ENCODE measurements around the gene CAMTA1.

The CAMTA1 gene

DNA sequence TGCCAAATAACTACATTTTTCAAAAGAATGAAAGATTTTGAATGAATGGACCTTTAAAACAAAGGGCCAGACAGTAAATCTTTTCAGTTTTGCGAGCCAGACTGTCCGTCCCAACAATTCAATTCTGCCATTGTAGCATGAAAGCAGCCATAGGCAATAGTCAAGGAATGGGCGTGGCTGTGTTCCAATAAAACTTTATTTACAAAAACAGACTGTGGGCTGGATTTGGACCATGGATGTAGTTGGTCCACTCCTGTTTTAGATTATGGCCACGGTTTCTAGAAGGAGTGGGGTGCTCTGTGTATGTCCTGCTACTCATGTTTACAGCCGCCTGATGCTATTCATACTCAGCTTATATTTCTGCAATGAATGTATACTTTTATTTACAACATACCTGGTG, 474.7 kb downstream of the CAMTA1 start:
- in situ Hi-C loops (cut with MboI; ENCODE audit: low sequenced_read_pairs), result no loop called here

DNA sequence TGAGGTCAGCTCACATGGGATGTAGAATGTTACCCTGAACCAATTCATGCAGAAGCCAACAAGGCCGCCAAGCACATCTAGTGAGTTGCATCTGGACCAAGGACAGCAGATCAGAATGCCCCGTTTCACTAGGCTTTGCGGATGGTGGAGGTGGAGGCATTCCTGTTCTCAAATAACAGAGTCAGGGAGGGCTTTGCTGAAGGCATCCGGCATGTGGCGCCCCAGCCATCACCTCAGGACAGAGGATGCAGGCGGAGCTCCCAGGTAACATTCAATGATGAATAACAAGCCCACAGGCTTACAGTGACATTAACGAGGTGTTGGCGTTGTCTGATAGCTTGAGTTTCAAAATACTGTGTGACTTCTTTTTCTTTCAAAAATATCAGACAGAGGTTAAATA, 476.2 kb downstream of the CAMTA1 start:
- in situ Hi-C loops (cut with MboI; ENCODE audit: low sequenced_read_pairs), result no loop called here

DNA sequence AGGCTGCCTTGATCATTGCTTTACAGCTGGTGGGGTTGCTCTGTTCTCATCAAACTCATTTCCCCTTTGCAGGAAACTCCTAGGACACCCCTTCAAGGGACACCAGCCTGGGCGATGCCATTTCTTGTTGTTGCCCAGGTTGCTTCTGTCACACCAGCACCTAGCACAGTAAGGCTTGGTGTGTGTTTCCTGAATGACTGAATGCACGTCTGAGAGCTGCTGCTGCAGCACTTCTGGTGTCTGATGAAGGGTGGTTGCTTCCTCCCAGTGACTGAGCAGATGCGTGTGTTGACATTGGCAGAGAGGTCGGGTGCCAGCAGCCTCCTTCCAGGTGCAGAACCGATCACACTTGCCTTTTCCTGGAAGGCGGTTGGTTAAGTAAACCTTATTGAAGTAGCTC, 477.4 kb downstream of the CAMTA1 start:
- in situ Hi-C loops (cut with MboI; ENCODE audit: low sequenced_read_pairs), result no loop called here

DNA sequence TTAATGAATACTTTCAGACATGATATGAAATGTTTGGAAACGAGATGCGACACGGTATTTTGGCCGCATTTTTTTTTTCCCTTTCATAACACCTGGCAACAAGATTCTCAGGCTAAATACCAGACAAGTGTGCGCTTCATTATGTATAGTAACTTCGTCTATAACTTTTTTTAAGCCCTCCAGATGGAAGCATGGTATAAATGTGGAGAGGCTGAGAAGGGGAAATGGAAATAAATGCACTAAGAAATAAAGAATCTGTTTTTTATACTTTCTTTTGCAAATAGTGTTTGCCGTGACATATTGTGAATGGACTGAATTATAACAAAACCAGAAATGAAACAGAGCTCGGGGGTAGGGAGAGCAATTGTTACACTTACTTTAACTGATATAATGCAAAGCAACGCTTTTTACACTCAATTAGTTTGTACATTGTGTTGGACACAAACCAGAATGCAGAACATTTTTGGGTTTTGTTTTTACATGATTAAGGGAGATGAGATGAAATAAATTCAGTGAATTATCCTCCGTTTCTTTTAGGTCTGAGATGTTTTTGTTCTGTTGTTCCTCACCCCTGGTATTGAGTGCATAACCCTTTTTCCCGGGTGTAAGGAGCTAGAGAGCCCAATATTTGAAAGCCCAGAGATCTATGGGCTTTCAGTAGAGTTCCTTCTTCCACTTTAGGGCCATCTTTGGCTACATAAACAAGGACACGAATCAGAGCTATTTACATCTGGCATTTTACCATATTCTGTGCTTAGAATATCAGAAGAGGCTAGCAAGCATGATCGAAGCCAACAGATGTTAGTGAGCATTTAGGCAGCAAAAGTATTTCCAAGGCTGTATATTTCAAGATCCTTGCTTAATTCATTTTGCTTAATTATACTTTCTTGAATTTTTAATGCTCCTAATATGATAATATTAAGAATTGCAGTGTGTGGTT, 478.0 kb downstream of the CAMTA1 start:
- in situ Hi-C loops (cut with MboI; ENCODE audit: low sequenced_read_pairs), result no loop called here

DNA sequence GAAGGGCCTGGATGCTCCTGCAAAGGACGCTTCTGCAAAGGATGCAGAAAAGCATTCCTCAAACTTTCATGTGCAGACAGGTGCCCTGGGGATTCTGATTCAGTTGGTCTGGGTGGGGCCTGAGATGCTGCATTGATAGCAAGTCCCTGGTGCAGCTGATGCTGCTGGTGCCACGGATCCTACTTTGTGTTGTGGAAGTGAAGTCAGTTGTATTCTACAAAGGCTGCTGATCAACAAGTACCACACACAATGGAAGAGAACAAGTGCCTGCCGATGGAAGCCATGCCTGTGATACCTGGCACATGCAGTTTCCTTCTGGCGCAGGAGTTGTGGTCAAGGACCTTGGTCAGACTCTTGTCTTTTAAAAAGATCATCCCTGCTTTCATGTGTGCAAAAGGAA, 478.8 kb downstream of the CAMTA1 start:
- in situ Hi-C loops (cut with MboI; ENCODE audit: low sequenced_read_pairs), result no loop called here

DNA sequence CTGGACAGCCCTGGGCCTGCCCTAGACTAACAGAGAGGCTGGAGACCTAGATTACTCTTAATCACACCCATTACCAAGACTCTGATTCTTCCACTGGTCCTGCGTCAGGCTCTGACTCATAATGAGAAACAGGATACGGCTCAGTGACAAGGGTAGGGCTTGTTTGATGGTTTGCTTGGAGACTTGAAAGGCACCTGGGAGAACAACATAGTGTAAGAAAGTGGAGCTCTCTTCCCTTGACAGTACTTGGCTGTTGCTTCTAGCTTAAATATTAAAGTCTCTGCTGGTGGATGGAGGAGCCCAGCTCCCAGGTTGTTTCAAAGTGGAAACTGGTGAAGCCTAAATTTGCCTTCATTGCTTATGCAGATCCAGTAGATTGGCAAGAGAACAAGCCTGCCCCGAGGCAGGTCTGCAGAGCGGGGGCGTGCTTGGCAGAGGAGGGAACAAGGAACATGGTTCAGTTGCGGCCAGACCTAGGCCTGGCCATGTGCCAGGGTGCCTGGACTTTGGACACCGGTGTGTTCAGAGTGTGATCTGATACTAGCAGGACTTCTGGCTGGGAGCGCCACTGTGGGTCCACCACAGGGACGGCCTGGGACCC, 480.6 kb downstream of the CAMTA1 start:
- in situ Hi-C loops (cut with MboI; ENCODE audit: low sequenced_read_pairs), result no loop called here

DNA sequence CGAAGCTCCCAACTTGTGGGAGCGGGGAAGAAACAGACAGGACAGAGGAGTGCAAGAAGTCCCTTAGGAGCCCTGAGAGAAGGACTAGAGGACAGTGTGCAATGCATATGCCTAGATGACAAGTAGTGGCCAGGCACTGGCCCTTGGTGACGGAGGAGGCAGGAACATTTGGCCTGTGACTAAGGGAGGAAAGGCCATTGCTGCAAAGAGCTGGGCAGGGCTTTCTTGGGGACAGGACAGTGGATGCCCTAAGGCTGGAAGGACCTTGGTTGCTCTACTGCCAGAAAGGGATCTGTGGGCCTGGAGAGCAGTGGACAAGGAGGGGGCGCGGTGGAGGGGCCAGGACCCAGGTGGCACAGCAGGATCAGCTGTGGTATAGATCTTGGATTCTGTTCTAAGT, 481.3 kb downstream of the CAMTA1 start:
- in situ Hi-C loops (cut with MboI; ENCODE audit: low sequenced_read_pairs), result no loop called here

DNA sequence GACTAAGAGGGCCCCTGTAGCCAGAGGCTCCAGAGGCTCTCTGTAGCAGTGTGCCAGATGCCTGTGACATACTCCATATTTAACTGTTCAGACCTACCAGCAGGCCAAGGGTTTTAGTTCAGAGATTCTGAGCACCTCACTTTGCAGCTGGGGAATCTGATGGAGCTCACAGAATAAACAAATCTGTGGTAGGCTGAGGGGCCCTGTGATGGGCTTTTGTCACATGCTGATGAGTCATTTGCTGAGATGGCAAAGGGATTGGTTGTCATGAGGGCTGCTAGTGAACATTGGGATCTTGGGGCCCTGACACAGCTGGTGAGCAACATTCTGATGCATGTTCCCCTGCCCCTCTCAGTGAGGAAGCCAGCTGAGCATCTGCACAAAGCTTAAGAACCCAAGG, 482.2 kb downstream of the CAMTA1 start:
- in situ Hi-C loops (cut with MboI; ENCODE audit: low sequenced_read_pairs), result no loop called here

DNA sequence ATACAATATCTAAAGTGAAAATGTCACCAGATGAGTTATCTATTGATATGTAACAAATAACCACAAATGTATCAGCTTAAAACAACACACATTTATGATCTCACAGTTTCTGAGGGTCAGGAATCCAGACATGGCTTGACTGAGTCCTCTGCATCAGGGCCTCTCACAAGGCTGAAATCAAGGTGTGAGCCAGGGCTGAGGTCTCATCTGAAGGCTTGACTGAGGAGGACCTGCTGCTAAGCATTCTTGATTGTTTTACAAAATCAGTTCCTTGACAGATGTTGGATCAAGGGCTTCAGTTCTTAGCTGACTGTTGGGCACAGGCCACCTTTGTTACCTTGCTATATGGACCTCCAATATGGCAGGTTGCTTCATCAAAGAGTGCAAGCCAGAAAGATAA, 483.7 kb downstream of the CAMTA1 start:
- in situ Hi-C loops (cut with MboI; ENCODE audit: low sequenced_read_pairs), result no loop called here

DNA sequence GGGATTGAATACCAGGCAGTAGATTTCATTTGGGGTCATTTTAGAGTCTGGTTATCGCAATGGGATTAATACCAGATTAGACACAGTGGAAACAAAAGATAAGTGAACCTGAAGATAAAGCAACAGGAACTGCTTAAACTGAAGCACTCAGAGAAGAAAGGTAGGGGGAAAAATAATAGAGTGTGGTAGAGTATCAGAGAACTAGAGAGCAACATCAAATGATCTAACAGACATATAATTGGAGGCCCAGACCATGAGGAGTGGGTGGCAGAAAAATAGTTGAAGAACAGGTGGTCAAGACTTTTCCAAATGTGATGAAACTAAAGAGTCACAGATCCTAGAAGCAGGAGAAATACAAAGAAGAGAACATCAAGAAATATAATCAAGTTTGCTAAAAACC, 484.3 kb downstream of the CAMTA1 start:
- in situ Hi-C loops (cut with MboI; ENCODE audit: low sequenced_read_pairs), result no loop called here

DNA sequence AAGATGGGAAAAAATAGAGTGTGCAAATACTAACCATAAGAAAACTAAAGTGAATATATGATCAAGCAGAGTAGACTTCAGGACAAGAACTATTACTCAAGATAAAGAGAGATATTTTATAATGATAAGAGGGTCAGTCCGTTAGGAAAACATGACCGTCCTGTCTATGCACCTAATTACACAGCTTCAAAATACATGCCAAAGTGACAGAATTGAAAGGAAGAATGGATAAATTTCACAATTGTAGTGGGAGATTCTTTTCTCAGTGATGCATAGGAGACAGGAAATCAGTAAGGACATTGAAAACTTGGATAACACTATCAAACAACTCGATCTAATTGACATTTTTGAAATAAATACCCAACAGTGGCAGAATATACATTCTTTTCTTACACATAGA, 489.0 kb downstream of the CAMTA1 start:
- in situ Hi-C loops (cut with MboI; ENCODE audit: low sequenced_read_pairs), result no loop called here

DNA sequence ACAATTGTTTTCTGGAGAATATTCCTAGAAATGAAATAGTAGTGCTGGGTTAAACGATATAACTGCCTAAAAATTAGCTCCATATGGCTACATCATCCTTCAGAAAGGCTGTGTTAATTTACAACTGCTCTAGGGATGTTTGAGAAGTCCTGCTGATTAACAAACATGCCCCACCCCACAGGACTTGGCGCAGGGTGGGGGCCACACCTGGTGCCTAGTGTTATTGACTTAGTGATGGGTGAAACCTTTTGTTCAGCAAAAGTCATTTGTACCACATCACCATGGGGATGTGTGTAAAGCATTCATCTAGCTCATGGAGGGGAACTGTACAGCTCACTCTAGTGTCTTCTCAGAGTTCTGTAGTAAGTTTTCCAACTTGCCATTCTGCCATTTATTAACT, 492.8 kb downstream of the CAMTA1 start:
- in situ Hi-C loops (cut with MboI; ENCODE audit: low sequenced_read_pairs), result no loop called here

DNA sequence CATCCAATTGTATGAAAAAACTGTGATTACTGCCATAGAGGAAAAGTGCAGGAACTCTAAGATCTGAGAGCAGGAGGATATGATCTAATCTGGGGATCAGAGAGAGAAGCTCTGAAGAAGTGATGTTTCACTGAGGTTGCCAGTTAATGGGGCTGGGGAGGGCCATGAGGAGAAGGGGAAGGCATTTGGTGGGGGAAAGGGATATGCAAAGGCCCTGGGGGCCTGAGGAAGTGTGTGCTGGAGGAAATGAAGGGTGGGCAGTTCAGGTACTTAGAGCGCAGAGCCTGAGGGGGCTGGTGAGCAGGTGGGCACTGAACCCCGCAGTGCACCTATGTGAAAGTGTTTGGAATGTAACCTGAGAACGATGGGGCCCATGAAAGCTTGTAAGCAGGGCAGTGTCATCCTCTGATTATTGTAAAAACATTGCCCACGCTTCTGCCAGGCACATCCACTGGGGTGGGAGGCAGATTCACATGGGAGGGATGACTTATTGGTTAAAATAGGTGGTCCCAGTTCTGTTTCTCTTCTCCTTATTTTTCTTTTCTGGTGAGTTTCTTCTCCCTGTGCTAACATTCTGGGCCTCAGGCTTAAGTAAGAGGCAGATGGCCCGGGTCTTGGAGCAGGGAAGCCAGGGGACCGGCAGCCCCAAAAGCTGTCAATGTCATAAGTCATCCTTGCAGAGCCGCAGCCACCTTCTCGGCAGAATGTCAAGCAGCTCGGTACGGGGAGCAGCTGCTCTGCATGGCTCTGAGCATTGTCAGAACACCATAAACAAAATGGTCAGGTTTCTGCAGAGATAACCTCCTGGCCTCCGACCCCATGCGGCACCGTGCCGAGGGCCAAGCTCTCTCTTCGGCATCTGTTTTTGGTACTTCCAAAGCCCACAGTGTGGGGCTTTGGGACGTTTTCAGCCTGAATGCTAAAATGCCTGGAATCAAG, 493.8 kb downstream of the CAMTA1 start:
- in situ Hi-C loops (cut with MboI; ENCODE audit: low sequenced_read_pairs), result no loop called here

DNA sequence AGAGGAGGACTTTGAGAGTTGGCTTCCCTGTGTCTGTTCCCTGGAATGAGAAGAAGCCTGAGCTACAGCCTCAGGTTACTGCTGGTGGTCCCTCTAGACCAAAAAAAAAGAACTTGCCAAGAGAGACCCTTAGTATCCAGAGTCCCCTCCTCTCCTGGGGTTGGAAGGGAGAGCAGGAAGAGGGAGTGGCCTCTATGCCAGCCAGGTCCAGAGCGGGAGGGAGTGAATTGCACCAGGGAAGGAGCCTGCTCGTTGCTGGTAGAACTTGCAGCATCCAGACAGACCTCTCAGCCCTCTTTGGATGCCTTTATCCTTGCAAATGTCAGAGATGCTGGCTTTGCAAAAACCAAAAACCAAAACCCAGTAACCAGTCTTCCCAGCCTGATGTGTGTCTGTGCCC, 494.5 kb downstream of the CAMTA1 start:
- in situ Hi-C loops (cut with MboI; ENCODE audit: low sequenced_read_pairs), result no loop called here

DNA sequence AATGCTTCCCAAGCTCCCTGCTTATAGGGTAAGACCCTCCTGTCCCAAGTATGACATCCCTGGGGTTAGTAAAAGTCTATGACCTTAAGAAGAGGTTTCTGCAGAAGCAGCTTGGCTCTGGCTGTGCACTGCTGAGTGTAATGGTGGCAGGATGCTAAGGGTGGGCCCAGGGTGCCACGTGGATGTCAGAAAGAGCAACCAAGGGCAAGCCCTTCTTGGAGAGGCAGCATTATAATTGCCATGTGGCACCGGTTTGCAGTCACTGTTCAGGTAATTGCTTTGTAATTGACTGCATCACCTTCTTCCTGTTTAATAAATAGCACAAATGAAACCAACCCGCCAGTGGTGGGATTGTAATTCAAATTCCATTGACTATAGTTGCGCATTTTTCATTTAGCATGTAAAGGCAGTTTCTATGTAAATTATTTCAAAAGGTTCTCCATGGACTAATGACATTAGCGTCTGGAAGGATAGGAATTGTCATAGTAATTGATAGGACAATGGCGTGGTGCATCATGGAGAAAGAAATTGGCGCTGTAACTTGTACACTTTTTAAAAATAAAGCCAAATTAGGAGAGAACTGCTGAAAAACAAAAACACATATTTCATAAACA, 495.2 kb downstream of the CAMTA1 start:
- in situ Hi-C loops (cut with MboI; ENCODE audit: low sequenced_read_pairs), result no loop called here

DNA sequence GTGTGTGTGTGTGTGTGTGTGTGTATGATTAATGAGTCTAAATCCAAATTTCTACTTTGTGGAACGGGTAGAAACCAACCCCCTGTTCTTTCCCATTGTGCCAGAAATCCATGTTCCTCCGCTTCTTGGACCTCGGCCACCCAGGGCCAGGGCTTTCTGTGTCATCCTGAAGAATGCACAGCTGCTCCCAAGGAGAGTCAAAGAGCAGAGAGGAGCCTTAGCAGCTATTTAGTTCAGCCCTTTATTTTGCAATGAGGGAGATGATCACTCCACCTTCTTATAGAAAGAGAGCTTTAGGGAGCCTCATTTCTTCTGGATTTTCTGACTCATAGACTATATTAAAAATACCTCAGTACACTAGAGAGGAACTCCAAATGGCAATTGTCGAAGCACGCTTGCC, 496.6 kb downstream of the CAMTA1 start:
- in situ Hi-C loops (cut with MboI; ENCODE audit: low sequenced_read_pairs), result no loop called here

DNA sequence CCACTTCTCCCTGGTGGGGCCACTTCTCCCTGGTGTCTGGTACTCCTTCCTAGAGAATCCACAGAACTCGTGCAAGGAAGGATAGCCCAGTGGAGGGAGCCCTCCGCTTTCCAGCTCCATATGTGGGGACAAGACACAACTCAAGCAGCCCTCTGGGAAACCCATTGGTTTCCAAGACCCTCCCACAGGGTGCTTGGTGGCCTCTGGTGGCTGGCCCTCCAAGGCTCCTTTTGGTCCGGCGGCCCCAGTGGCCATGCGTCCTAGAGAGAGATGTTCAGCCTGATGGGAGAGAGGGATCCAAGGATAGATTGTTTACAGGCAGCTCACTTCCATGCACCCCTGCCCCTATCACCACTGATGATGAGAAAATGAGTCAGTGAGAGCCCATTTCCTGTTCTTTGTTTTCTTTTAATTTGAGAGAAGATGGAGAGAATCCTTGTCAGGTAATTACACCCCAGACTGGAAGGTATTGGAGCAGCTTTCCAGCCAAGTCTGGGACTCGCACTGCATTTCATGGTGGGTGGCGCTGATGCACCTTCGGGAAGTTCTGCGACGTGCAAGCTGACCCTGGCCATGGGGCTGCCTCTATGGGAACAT, 499.7 kb downstream of the CAMTA1 start:
- in situ Hi-C loops (cut with MboI; ENCODE audit: low sequenced_read_pairs), result no loop called here

DNA sequence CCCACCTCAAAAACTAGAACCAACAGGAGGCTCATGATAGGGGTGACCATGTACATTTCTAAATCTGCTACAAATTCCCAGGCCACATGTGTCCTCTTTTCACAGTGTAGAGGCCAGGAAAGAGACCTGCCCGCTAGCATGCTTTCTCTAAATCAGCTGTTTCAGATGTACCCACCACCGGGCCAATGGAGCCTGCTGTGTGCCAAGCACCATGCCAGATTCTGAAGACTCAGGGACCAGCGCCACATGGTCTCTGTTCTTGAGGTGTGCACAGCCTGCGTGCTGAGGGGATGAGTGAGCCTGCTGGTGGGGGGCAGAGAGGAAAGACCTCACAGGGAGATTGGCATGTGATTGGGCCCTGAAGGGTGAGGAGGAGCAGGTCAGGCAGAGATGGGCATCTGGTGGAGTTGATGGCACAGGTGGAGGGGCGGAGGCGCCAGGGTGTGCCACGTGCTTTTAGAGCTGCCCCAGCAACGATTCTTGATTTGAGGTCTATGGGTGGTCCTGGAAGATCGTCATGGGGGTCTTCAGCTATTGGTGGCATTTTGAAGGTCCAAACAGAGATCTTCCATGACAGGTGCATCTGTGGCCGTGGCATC, 500.7 kb downstream of the CAMTA1 start:
- in situ Hi-C loops (cut with MboI; ENCODE audit: low sequenced_read_pairs), result no loop called here

DNA sequence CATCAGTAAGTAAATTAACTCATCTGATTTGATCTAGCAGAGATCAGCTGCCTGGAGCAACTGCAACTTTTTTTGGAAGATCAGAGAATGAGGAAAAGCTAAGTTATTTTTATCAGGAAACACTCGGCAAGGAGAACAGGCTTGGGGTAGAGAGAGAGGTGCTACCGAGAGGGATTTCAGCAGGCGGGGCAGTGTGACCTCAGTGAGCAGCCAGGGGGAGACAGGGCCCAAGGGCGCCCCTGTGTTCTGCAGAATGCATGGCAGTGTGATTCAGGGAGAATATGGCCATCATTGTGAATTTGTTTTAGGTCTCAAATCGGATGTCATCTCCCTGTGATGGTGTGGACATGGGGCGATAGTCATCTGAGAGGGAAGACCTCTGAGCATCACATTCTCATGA, 501.8 kb downstream of the CAMTA1 start:
- in situ Hi-C loops (cut with MboI; ENCODE audit: low sequenced_read_pairs), result no loop called here

DNA sequence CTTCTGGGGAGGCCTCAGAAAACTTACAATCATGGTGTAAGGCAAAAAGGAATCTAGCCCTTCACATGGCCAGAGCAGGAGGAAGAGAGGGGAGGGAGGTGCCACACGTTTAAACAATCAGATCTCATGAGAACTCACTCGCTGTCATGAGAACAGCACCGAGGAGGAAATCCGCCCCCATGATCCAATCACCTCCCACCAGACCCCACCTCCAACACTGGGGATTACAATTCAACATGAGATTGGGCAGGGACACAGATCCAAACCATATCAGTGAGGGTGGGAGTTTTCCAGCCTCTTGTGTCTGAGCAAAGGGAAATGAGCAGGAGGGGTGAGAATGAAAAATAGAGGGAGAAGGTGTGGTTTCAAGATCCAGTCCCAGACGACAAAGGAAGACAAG, 503.7 kb downstream of the CAMTA1 start:
- in situ Hi-C loops (cut with MboI; ENCODE audit: low sequenced_read_pairs), result no loop called here
